Keratinocyte (primary cell): ENCODE measurements around the gene AEBP1.

ENCODE experiments used
- EZH2 ChIP-seq: IDR thresholded peaks from one replicate; pipeline ENCODE4 v1.6.1; 2012; ENCODE audit warnings: inconsistent platforms, mild to moderate bottlenecking, low read length, moderate library complexity
- TF ChIP-seq, protein P1 (sequence below), 3 experiments: IDR thresholded peaks in 1 of 3; conservative IDR thresholded peaks in 1 of 3; optimal IDR thresholded peaks in 1 of 3; 2 replicates in 2 of 3; 3 replicates in 1 of 3; pipeline versions ENCODE3 to v1.5.1; 2011; ENCODE audit warnings: low read length in 3 of 3, mild to moderate bottlenecking in 3 of 3, moderate library complexity in 2 of 3, control low read depth in 1 of 3, inconsistent platforms in 1 of 3; ENCODE audit not compliant: insufficient read depth in 2 of 3; ENCODE audit errors: extremely low read depth in 1 of 3

DNA sequence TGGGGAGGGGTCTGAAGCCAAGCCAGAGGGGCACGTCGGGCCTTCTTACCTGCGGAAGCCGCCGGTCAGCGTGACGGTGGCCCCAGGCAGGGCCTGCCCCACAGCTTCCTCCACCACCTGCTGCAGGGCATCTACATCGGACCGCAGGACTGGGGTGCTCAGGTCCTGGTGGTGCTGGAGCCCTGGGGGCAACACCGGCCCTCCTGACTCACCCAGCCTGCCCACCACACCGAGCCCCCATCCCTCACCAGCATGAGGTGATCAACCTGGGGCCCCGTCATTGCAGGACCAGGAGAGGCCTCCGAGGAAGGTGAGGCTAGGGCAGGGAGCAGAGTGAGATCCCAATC lies 29.8 kb upstream of the AEBP1 start:
- TF ChIP-seq, protein P1, sequence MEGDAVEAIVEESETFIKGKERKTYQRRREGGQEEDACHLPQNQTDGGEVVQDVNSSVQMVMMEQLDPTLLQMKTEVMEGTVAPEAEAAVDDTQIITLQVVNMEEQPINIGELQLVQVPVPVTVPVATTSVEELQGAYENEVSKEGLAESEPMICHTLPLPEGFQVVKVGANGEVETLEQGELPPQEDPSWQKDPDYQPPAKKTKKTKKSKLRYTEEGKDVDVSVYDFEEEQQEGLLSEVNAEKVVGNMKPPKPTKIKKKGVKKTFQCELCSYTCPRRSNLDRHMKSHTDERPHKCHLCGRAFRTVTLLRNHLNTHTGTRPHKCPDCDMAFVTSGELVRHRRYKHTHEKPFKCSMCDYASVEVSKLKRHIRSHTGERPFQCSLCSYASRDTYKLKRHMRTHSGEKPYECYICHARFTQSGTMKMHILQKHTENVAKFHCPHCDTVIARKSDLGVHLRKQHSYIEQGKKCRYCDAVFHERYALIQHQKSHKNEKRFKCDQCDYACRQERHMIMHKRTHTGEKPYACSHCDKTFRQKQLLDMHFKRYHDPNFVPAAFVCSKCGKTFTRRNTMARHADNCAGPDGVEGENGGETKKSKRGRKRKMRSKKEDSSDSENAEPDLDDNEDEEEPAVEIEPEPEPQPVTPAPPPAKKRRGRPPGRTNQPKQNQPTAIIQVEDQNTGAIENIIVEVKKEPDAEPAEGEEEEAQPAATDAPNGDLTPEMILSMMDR (optimal IDR thresholded peaks at IDR 0.05 in 1 of 3, IDR thresholded peaks at IDR 0.05 in 1 of 3, conservative IDR thresholded peaks at IDR 0.05 in 1 of 3; ENCODE audit: extremely low read depth in 1 of 3, insufficient read depth in 2 of 3, low read length in 3 of 3) = no peak
- no peak for TF ChIP-seq EZH2
